ENCODE data around the gene PRM1.

Gene PRM1

DNA sequence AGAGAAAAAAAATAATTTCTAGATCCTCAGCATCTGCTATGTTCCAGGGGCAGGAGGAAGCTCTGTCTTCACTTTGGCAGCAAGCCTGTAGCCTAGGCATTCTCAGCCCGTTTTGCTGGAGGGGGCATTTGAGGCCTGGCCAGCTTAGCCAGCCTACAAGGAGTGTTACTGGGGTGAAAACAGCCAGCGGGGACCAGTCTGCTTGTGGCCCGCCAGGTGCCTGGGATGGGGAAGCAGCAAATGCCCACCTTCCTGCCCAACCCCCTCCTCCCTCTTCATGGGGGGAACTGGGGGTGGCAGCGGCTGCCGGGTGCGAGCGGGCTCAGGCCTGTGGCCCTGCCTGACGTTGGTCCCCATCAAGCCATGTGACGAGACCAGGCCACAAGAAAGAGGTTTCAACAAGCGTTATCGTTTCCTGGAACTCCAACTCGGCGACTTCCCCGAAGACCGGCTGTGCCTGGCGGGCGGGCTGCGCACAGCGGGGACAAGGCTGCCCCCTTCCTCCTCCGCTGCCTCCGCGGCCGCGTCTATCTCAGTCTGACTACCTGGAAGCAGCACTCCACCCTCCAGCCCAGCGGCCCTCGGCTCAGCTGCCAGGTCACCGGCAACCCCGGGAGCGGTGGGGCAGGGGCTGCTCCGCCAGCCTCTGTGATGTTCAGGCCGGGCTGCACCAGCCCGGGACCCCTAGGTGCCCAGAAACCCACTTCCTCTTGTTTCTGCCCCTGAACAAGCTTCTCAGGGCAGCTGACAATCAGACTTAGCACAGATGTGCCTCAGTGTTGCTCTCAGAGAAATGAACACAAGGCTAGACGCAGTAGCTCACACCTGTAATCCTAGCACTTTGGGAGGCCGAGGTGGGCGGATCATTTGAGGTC is 48.0 kb downstream of the PRM1 start:
- peak; percentile 85 to 91 for DNase-seq

DNA sequence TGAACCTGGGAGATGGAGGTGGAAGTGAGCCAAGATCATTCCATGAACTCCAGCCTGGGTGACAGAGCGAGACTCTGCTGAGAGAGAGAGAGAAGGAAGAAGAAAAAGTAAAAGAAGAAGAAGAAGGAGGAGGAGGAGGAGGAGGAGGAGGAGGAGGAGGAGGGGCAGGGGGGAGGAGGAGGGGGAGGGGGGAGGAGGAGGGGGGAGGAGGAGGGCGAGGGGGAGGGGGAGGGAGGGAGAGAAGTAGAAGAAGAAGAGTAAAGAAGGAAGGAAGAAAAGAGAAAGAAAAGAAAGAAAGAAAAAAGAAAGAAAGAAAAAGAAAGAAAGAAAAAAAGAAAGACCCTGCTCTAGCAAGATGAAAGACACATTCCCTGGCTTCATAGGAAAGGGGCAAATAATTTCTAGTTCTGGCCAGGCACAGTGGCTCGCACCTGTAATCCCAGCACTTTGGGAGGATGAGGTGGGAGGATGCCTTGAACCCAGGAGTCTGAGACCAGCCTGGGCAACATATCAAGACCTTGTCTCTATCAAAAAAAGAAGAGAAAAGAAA is 48.8 kb downstream of the PRM1 start:
- DNase-seq = no peak

- DNase-seq = no peak
Observed at GRCh38 chr16:11231367-11231970, 49.7 kb downstream of the PRM1 start.

Measured in stimulated activated CD4-positive, alpha-beta T cell treated with anti-CD3 and anti-CD28 coated beads, Interleukin-2, amount 100 ng/mL, for 24 hours (primary cell).